Stromal cell of bone marrow (primary cell): ENCODE data around the gene PLK5.
"Not testable (repeated sequence)": the region's sequence is repeated elsewhere in the genome, so short reads cannot be mapped to it uniquely, and the experiment has no call there.

ENCODE experiments used
- DNase-seq: peaks from one replicate; pipeline ENCODE4 v3.0.0-alpha.2; 2012; ENCODE audit warnings: low read depth

PLK5 gene

GRCh38 chr19:1525343-1525742 is 1.5 kb downstream of the PLK5 start:
- no peak for DNase-seq

- DNase-seq = no peak
These were observed 2.3 kb downstream of the PLK5 start for GRCh38 chr19:1526066-1526778.

GRCh38 chr19:1526979-1527649 is 3.2 kb downstream of the PLK5 start:
- no peak for DNase-seq

- no peak for DNase-seq
These were observed 3.9 kb downstream of the PLK5 start for GRCh38 chr19:1527650-1528309.

GRCh38 chr19:1528596-1529429 is 4.9 kb downstream of the PLK5 start:
- DNase-seq = no peak

GRCh38 chr19:1529430-1529816 is 5.5 kb downstream of the PLK5 start:
- no peak for DNase-seq

GRCh38 chr19:1530856-1531255 is 7.0 kb downstream of the PLK5 start:
- DNase-seq = not testable (repeated sequence)

GRCh38 chr19:1531587-1531986 is 7.7 kb downstream of the PLK5 start:
- DNase-seq = no peak

GRCh38 chr19:1532003-1532402 is 8.1 kb downstream of the PLK5 start:
- DNase-seq = no peak

GRCh38 chr19:1533510-1534150 is 9.8 kb downstream of the PLK5 start:
- no peak for DNase-seq

- DNase-seq = no peak
These were observed 11.1 kb downstream of the PLK5 start for GRCh38 chr19:1534972-1535371.

GRCh38 chr19:1535699-1536098 is 11.8 kb downstream of the PLK5 start:
- not testable (repeated sequence) for DNase-seq

GRCh38 chr19:1538978-1539377 is 15.1 kb downstream of the PLK5 start:
- no peak for DNase-seq

- not testable (repeated sequence) for DNase-seq
These were observed 15.9 kb downstream of the PLK5 start for GRCh38 chr19:1539749-1540148.

GRCh38 chr19:1540365-1540925 is 16.6 kb downstream of the PLK5 start:
- DNase-seq = no peak

- no peak for DNase-seq
These were observed 25.6 kb downstream of the PLK5 start for GRCh38 chr19:1549332-1549945.

GRCh38 chr19:1551068-1552040 is 27.5 kb downstream of the PLK5 start:
- no peak for DNase-seq

- DNase-seq = no peak
These were observed 29.5 kb downstream of the PLK5 start for GRCh38 chr19:1553415-1553814.

- DNase-seq = no peak
These were observed 31.1 kb downstream of the PLK5 start for GRCh38 chr19:1554968-1555367.
